ENCODE data around the gene MMP2. TPM values are rescaled to one million over a fixed set of nuclear protein-coding genes. Genes with fewer than 3 reads are reported as not detected.

The MMP2 gene
- total and polyA plus RNA-seq, 3 donors from 2014 or later = 50.9 to 250 (median 111) TPM

GRCh38 chr16:55487048-55487803 is 8.2 kb downstream of the MMP2 start:
- Histone ChIP-seq H3K4me1 (no peaks in the 10 kb centered on the region), H3K4me3 (no peak overlapping the region), H3K36me3 (ENCODE audit: low read depth, missing control alignments) (no peaks in the 10 kb centered on the region), H3K27me3 (no peaks in the 10 kb centered on the region), H3K9me3 (no peaks in the 10 kb centered on the region), H3K27ac (peak overlapping the region in 1 of 2 donors; percentile 30)
- TF ChIP-seq POLR2A (IDR thresholded peaks at IDR 0.05) (no peak), CTCF (IDR thresholded peaks at IDR 0.05) (no peak)
- DNase-seq = peak; percentile 24
- WGBS, 2 donors = 82 to 85% methylated on average over 13 of the region's 13 CpGs
- intact Hi-C loops (cut with DNase I; ENCODE audit: low total_unique reads) = no loop called here

GRCh38 chr16:55488306-55488705 is 9.3 kb downstream of the MMP2 start:
- Histone ChIP-seq H3K27me3 (no peaks in the 10 kb centered on the region), H3K27ac (no peak overlapping the region), H3K4me3 (no peak overlapping the region), H3K4me1 (no peaks in the 10 kb centered on the region), H3K36me3 (ENCODE audit: low read depth, missing control alignments) (no peaks in the 10 kb centered on the region), H3K9me3 (no peaks in the 10 kb centered on the region)
- TF ChIP-seq POLR2A (IDR thresholded peaks at IDR 0.05) = no peak
- TF ChIP-seq CTCF (IDR thresholded peaks at IDR 0.05) = no peak
- DNase-seq = no peak
- WGBS, 2 donors = 93 to 95% methylated on average over 12 of the region's 12 CpGs
- intact Hi-C loops (cut with DNase I; ENCODE audit: low total_unique reads) = no loop called here

- H3K27ac ChIP-seq = no peak overlapping the region
- 95 to 97% methylated on average over 10 to 14 of the region's 14 CpGs for WGBS, 2 donors
- no peaks in the 10 kb centered on the region for H3K27me3 ChIP-seq
- TF ChIP-seq POLR2A (IDR thresholded peaks at IDR 0.05) (no peak), CTCF (IDR thresholded peaks at IDR 0.05) (no peak)
- no peaks in the 10 kb centered on the region for H3K36me3 ChIP-seq (ENCODE audit: low read depth, missing control alignments)
- no peak overlapping the region for H3K4me3 ChIP-seq
- intact Hi-C loops (cut with DNase I; ENCODE audit: low total_unique reads) = no loop called here
- no peaks in the 10 kb centered on the region for H3K9me3 ChIP-seq
- DNase-seq = no peak
- no peaks in the 10 kb centered on the region for H3K4me1 ChIP-seq
Observed at GRCh38 chr16:55489119-55489955, 10.3 kb downstream of the MMP2 start.

GRCh38 chr16:55489956-55490265 is 10.9 kb downstream of the MMP2 start:
- TF ChIP-seq CTCF (IDR thresholded peaks at IDR 0.05) = no peak
- no peak for TF ChIP-seq POLR2A (IDR thresholded peaks at IDR 0.05)
- Histone ChIP-seq H3K27ac (peak overlapping the region in 1 of 2 donors; percentile 63), H3K9me3 (no peaks in the 10 kb centered on the region), H3K36me3 (ENCODE audit: low read depth, missing control alignments) (no peaks in the 10 kb centered on the region), H3K27me3 (no peaks in the 10 kb centered on the region), H3K4me1 (peaks cover 3% of the 10 kb centered on the region), H3K4me3 (no peak overlapping the region)
- intact Hi-C loops (cut with DNase I; ENCODE audit: low total_unique reads) = no loop called here
- DNase-seq = no peak
- WGBS, 2 donors = 97 to 100% methylated on average over 1 to 2 of the region's 2 CpGs
